NOMO-1 (cell line): ENCODE results near the gene ZNF789.
"Not testable (repeated sequence)": the region's sequence is repeated elsewhere in the genome, so short reads cannot be mapped to it uniquely, and the experiment has no call there.

Source experiments
- DNase-seq, 2 experiments: peaks; one replicate each; lab custom pipeline; 2025; ENCODE audit not compliant: unreplicated experiment in 2 of 2; lab: John Stamatoyannopoulos, UW

ZNF789 gene

DNA sequence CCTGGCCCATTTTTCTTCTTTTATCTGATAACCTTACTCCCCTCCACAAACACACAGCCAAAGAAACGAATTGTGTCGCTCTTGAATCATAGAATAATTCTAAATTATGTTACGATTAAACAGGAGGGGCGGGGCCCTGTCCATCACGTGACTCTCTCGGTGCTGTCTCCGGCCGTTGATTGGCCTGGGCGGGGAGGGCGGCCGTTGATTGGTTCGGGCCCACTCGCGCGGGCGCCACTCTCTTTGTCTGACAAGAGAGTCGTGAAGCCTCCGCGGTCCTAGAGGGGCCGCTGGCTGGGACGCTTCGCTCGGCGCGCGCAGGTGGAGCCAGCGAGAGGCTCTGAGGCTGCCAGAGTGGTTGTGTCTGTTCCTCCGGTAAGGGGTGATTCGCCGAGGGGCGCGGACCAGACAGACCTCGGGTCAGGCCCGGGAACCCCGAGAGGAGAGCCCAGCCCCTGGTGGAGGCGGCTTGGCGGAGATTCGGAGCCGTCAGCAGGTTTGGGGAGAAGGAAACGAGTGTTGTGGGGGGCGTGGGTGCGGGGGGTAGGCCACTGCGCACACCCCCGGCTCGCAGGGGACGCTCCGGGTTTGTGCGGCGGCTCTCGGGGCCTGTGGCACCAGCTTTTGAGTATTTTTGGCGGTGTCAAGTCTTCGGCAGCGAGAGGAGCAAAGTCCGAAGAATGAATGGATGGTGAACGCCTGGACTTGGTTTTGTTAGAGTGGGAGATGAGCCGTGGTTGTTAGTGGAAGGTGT lies at the start of gene ZNF789:
Gene ZNF789, plus strand, starts transcription at position 330 of the 754 bp plus-strand sequence. CDS start 3,567 bp downstream, outside the sequence.
- DNase-seq = peak; percentile 99

DNA sequence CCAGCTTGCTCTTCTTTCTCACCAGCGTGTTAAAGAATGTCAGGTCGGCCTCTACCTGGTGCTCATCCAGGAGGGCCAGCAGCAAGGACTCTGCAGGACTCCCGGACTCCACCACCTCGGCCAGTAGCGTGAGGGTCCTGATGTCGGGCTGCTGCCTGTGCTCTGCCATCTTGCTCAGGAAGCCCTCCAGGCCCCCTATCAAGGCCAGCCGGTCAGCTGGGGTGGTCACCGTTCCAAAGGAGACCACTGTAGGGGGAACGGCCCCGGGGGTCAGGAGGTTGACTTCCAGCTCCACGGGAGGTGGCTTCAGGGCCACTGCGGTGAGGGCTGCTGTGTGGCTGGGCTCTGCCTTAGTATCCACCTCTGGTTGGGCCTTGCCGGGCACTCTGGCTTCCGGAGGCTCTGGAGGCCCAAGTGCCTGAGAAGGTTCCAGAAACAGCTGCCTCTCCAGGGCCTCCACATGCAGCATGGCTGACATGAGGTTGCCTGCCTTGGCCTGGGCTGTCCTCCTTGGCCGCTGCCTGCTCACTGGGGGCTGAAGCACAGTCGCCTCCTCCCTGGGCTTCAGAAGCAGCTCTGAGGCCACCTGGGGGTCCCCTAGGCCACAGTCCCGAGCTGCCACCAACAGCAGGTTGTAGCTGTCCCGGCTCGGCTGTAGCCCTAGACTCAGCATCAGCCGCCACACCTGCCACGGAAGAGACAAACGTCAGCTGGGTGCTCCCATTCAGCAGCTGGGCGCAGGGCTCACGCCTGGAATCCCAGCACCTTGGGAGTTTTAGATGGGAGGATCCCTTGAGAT lies 47.6 kb upstream of the ZNF789 start:
- no peak for DNase-seq

DNA sequence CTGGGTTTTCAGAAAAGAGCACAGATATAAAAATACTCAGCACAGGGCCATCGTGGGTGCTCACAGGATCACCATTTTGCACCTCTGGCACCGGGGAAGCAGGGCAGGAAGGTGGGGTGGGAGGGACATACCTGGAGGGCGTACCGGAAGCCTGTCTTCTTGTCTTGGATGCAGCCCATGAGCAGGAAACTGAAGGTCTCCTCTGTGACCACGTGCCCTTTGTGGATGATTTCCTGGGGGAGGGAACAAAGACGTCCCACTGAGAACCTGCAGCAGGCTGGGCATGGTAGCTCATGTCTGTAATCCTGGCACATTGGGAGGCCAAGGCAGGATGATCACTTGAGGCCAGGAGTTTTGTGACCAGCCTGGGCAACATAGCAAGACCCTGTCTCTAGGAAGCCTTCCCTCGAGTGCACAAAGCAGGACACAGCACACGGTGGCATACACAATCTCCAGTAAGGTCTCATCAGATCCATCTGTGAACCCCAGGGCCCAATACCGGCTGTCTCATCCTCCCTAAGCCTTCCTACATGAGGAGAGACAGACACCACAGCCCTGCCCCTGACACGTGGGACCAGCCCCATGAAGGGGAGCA lies 43.6 kb upstream of the ZNF789 start:
- no peak for DNase-seq

- DNase-seq = no peak
These were observed 42.9 kb upstream of the ZNF789 start for GRCh38 chr7:99429756-99430155.

- DNase-seq = not testable (repeated sequence)
These were observed 40.7 kb upstream of the ZNF789 start for GRCh38 chr7:99431756-99432540.

DNA sequence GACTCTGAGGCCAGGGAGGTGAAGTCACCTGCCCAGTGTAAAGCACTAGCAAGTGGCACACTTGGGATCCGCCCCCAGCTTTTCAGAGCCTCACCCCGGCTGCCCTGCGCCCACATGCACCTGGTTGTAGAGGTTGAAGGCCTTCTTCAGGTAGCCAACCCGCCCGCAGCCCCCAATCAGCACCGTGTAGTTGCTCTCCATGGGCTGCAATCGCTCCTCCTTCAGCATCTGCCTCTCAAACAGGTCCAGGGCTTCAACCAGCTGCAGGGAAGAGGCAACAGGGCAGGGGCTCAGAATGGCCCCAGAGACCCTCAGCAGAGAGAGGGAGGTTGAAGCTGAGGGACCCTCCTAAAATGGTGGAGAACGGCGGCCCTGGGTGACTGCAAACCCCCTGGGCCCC lies 39.5 kb upstream of the ZNF789 start:
- DNase-seq = no peak

GRCh38 chr7:99437946-99438572 lies 34.6 kb upstream of the ZNF789 start:
- DNase-seq = peak in 1 of 2 experiments; percentile 19

DNA sequence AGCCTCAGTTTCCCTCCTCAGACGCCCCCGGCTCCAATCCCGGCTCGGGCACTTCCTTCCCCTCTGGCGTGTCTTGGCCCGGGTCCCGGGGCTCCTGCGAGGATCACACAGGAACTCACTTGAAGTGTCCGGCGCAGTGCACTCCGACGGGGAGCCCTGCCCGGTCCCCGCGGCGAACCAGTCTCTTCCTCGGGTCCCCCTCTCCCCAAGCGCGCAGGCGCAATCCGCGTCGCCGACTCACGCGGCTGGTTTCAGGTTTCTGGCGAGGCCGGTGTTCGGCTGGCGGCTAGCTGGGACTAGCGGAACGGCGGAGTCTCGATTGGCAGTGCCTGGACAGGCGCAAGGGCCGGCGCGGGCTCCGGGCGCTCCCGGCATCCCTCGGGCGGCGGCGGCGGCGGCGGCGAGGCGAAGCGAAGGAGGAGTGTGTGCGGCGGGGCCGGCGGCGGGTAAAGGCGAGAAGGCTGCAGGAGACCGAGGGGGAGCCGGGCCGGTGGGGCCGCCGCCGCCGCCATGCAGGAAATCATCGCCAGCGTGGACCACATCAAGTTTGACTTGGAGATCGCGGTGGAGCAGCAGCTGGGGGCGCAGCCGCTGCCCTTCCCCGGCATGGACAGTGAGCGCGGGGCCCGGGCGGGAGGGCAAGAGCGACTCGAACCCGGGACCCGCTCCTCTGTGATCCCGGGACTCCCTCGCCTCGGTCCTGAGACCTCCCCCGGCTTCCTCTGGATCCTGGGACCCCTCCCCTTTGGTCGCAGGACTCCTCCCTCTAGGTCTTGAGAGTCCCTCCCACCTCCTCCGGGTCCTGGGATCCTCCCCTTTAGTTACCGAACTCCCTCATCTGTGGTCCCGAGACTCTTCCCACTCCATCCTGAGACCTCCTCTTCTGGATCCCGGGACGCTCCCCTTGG lies 33.9 kb upstream of the ZNF789 start, which contains the start of the genes CPSF4 and PTCD1:
Gene CPSF4, plus strand, starts transcription at position 371 of the 908 bp plus-strand sequence. Its CDS starts 140 bp downstream, at position 511.
Gene PTCD1, minus strand, starts transcription at position 226 of the 908 bp plus-strand sequence. CDS start 3,556 bp downstream, outside the sequence.
- peak; percentile 96 to 98 for DNase-seq

DNA sequence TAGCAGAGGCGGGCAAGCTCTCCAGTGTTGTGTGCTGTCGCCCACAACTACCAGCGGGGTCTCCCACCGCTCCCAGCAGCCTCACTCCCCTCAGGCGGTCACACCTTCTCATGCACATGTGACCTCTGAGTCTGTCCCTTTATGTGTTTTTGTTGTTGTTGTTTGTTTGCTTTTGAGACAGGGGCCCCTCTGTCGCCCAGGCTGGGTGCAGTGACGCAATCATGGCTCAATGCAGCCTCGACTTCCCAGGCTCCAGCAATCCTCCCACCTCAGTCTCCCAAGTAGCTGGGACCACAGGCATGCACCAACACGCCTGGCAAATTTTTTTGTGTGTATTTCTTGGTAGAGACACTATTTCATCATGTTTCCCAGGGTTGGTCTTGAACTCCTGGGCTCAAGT lies 32.5 kb upstream of the ZNF789 start:
- no peak for DNase-seq

- no peak for DNase-seq
These were observed 26.6 kb upstream of the ZNF789 start for GRCh38 chr7:99446096-99446495.

DNA sequence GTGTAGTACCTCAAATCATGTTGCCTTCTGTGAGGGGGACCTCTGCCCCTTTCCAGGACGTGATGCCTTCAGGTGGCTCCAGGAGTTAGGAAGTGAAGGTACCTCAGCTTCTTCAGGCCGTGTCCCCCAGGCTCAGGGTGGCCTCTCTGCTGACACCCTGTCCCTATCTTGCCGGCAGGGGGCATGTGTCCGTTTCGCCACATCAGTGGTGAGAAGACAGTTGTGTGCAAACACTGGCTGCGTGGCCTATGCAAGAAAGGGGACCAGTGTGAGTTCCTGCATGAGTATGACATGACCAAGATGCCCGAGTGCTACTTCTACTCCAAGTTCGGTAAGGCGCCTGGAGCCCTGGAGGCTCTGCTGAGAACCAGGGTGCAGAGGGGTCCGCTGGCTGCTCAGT lies 24.7 kb upstream of the ZNF789 start:
- DNase-seq = peak in 1 of 2 experiments; percentile 9

DNA sequence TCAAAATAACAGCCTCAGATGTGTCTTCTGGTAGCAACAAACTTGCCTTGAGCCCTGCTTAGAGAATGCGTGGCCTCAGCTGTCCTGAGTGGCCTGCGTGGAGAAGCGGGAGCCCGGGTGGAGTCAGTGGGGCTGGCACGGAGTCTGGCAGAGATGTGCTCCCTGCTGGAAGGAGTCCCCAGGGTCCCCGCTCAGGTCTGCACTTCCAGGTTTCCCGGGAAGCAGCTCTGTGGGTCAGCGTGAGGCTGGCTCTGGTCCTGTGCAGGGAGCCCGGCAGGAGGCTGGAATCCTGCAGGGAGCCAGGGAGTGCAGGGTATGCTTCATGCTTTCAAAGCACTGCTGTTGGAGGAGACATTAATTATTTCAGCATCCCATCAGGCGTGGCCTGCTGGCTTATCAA lies 23.8 kb upstream of the ZNF789 start:
- DNase-seq = no peak

DNA sequence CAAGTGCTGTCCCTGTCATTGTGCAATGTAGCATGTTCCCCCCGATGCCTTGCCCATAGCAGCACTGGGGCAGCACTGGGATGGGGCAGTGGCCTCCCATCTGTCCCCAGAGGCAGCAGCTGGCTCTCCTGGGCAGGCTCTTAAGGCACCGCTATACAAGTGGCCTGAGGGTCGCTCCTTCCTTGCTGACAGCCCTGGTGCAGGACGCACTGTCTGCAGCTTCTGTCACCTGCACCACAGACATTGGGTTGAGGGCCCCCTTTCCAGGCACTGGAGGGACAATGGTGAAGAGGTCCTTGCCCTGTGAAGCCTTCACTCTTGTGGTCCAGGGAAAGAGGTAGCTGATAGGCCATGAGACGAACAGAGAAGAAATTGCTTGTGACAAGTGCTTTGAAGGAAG lies 23.4 kb upstream of the ZNF789 start:
- no peak for DNase-seq

GRCh38 chr7:99451936-99452335 lies 20.8 kb upstream of the ZNF789 start:
- no peak for DNase-seq

- no peak for DNase-seq
These were observed 20.1 kb upstream of the ZNF789 start for GRCh38 chr7:99452541-99452940.

GRCh38 chr7:99453105-99453504 lies 19.6 kb upstream of the ZNF789 start:
- DNase-seq = no peak

DNA sequence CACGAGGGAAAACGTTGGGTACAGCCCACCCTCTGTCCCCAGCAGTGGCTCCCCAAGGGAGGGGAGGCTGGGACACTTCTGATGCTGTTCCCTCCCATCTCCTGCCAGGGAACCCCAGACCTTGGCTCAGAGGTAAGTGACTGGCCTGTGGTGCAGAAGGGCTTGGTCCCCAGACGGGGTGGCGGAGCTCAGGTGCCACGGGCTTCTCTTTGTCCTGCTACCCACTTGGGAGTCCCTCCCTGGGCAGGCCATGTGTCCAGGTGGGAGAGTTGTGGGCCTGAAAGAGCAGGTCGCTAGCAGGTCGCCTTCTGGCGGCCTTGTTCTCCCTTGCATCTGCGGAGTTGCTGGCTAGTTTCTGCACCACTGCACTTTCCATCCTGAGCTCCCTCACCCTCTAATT lies 16.8 kb upstream of the ZNF789 start:
- DNase-seq = no peak

DNA sequence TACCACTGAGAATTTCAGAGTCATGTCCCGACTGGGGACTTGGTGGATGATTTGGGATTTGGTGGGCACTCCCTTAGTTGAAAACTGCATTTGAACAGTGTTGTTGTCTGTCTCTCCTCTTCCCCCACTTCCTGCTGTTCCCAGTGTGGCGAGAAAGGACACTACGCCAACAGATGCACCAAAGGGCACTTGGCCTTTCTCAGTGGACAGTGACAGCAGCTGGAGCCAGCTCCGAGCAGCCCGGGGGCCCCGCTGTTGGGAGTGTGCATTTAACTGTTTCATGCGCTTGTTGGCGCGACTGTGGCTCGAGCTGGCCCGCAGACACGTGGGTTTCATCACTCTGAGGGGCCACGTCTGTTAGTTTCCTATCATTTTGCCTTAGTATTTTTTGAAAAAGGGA lies 16.4 kb upstream of the ZNF789 start:
- no peak for DNase-seq

- DNase-seq = no peak
These were observed 15.5 kb upstream of the ZNF789 start for GRCh38 chr7:99457050-99457649.
